Eye (tissue), 1 donor: ENCODE results near the gene SLC25A23.
"Not testable (repeated sequence)": the region's sequence is repeated elsewhere in the genome, so short reads cannot be mapped to it uniquely, and the experiment has no call there.

Experiments
- DNase-seq: peaks from one replicate; pipeline ENCODE4 v3.0.0-alpha.2; 2015

Gene SLC25A23

DNA sequence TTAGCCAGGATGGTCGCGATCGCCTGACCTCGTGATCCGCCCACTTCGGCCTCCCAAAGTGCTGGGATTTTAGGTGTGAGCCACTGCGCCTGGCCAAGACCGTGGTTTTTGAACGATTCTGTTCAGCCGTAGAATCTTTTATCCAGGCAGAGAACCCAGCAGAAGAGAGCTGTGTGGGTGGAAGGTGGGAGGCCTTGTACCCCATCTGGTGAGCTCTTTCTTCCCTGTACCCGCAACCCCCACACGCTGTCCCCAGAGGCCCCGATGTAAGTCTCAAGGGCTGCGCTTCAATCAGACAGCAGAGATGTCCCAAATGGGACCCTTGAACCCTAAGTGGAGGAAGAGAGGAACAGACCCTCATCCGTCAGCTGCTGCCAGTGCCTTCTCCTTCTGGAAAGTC lies 3.7 kb downstream of the SLC25A23 start:
- DNase-seq = no peak

DNA sequence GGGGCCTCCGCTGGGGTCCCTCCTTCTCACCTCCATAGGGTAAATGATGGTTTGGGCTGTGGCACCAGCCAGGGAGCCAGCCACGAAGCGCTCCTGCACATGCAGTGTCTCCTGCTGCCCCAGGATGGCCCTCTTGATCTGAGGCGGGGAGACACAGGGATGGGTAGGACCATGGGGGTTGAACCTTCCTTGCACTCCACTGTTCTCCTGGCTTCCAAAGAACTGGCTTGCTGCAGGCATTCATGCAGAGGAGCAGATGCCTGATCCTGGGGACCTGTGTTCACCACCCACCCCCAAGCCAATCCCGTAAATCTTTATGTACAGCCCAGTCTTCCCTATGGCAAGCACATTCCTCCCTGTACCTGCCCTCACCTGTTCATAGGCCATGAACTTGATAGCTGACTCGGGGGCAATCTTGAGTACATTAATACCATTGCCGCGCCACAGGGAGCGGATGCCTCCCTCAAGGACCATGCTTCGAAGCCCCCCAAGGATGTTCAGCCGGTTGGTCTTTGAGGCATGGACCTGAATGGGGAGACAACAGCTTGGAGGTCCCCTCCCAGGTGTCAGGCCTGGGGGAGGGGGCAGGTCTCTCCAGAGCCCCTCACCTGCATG lies 5.5 kb downstream of the SLC25A23 start:
- DNase-seq = no peak

DNA sequence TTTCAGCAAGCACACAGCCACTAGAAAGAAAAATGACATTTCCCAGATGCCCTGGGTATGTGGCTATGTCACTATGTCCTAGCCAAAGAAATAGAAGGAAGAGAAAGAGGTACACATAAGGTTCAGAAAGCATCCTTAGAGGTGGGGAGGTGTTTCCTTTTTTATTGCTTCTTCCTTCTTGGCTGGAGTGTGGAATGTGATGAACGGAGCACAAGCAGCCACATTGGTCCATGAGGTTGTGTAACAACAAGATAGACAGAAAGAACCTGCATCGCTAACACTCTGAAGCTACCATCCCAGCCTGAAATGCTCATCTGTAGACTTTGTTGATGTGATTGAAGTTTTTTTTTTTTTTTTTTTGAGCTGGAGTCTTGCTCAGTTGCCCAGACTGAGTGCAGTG lies 6.7 kb downstream of the SLC25A23 start:
- no peak for DNase-seq

DNA sequence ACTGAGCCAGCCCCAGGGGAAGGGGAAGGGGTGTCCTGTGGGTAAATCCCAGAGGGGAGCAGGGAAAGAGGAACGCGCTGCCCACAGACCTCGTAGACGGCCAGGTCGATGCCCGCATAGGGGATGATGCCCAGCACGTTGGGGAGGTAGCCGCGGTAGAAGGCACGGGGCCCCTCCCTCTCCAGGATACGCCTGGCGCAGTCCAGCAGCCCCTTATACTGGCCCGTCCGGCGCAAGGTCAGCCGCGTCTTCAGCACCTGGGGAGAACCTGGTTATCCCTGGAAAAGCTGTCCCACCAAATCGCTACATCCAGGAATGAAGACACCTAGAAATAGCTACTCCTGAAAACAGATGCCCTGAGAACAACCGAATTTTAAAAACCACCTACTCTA lies 7.4 kb downstream of the SLC25A23 start:
- DNase-seq = no peak

- DNase-seq = no peak
Observed at GRCh38 chr19:6451583-6452222, 7.9 kb downstream of the SLC25A23 start.

DNA sequence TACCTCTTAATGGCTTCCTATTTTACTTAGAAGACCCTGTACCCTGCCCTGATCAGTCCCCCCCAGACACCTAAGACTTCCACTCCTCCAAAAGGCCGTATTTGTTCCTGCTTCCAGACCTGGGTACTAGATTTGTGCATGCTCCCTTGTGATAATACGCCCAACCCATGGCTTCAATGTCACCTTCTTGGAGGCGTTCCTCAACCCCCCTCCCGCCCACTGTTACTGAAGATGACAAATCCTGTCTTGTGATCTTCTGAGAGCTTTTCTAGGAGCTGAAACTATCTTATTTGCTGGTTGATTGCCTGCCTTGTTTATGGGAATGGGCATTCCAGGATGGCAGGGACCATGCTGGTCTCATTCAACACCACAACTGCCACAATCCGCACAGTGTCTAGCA lies 9.4 kb downstream of the SLC25A23 start:
- DNase-seq = no peak

DNA sequence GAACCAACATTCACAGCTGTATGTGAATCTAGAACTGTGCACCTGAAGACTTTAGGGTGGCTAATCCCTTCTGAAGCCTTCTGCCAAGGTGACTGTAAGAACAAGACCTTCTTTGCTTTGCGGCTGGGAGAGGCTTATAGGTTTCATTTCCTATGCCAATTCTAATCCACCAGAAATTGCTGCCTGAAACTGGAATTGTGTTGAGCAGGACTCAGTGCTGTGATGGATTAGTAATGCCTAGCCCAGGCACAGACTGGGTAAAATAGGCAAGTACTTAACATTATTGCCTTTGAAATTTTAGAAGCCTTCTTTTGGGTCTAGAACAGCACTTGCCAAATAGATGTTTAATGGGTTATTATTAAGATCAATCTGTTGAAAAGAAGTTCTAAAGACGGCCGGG lies 11.5 kb downstream of the SLC25A23 start:
- DNase-seq = no peak

GRCh38 chr19:6446452-6446851 lies 13.1 kb downstream of the SLC25A23 start:
- DNase-seq = no peak

DNA sequence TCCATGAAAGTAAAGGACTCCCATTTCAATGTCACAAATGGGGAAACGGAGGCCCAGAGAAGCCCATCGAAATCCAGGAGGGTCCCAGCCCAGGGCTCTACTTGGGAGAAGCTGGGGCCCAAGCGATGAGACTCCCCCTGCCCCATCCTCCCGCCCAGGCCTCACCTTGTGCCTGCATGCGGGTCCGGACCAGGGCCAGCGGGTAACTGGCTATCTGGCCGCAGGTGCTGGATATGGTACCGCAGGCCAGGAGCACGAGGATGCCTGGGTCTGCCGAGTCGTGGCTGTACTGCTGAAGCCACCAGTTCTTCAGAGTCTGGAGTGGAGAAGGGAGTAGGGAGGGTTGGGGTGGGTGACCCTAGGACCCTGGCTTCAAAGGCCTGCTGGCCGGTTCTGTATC lies 15.6 kb downstream of the SLC25A23 start:
- DNase-seq = no peak

DNA sequence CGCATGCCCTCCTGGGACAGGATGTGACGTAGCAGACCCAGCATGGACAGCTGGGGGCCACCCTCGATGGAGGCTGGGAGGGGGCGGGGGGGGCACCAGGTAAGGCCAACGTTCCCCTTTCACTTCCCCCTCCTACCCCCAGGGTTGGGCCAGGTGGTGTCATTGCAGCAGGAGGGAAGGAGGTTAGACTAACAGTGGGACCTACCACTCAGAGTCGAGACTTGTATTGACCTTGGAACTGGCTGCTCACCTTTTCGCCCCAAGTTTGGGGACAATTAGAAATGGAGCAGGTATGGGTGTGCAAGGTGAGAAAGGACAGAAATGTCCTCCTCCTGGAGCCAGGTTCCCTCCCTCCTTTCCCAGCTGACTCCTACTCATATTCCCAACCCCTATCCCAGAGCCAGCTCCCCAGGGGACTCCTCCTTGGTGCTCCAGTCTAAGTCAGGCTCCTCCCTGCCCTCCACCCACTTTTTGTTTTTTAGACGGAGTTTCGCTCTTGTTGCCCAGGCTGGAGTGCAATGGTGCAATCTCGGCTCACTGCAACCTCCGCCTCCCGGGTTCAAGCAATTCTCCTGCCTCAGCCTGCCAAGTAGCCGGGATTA lies 17.4 kb downstream of the SLC25A23 start:
- no peak for DNase-seq

DNA sequence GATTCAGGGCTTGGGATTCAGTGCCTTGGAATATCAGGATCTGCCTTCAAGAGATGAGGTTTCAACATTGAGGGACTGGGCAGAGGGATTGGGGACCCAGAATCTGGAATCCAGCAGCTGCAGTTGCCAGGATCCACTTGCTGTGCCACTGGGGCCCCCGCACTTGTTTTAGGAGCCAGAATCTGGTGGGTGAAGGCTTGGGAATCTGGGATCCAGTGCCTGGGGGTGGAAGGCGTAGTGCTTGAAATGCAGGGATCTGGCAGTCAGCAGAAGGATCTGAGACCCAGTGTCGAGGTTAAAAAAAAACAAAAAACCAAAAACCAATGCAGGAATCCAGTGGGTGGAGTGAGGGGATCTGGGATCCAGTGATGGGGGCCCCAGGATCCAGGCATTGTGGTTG lies 18.7 kb downstream of the SLC25A23 start:
- no peak for DNase-seq

- DNase-seq = no peak
Observed at GRCh38 chr19:6439743-6440142, 19.8 kb downstream of the SLC25A23 start.

GRCh38 chr19:6433663-6434062 lies 25.9 kb downstream of the SLC25A23 start, which contains the start of gene SLC25A41:
Gene SLC25A41, minus strand, starts transcription at chr19:6433763. Its CDS starts 70 bp downstream, at chr19:6433693.
- no peak for DNase-seq

GRCh38 chr19:6433165-6433564 lies 26.4 kb downstream of the SLC25A23 start:
- DNase-seq = no peak

- DNase-seq = no peak
Observed at GRCh38 chr19:6431891-6432290, 27.7 kb downstream of the SLC25A23 start.

- no peak for DNase-seq
Observed at GRCh38 chr19:6429419-6430221, 30.0 kb downstream of the SLC25A23 start.

- not testable (repeated sequence) for DNase-seq
Observed at GRCh38 chr19:6428692-6429418, 30.7 kb downstream of the SLC25A23 start.

- DNase-seq = no peak
Observed at GRCh38 chr19:6427131-6427530, 32.5 kb downstream of the SLC25A23 start.

DNA sequence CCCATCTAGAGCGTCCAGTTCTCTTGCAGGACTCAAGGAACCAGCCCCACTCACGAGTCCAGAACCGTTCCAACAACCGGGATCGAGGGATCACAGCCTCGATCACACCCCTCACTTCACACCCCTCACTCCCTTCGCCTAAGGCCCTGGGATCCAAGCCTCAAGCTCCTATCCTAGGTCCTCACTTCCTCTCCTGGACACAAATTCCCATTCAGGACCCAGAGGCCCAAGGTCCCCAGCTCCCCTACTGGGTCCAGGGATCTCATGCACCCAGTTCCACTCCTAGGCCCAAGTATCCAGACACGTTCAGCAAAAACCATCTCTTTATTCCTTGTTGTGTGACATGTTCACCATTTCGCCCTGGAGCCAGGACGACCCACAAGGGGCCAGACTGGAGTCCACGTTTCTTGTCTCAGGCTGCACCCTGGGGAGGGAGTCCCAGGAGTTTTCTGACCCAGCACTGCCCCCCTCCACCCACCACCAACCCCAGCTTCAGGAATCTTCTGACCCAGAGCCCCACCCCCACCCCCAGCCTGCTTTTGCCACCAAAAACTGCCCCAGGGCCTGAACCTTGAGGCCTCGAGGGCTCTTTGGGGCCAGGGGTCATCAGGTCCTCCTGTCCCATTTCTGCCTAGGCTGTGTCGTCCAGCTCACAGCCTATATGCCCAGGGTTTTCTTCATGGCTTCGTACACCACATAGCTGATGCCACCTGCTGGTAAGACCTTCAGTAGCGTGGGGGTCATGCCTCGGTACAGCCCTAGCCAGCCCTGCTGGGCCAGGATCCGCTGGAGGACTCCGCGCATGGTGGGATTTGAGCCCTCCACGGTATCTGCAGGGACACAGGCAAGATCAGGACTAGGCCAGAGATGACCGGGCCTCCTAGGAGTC lies 33.6 kb downstream of the SLC25A23 start:
- DNase-seq = peak; percentile 20

GRCh38 chr19:6424939-6425731 lies 34.5 kb downstream of the SLC25A23 start:
- DNase-seq = peak; percentile 100
